ENCODE results near the gene SIVA1. TPM values are rescaled to one million over a fixed set of nuclear protein-coding genes. Genes with fewer than 3 reads are reported as not detected.
A peak's percentile ranks its signal among the peaks of the same experiment; 100 is the strongest.

SIVA1 gene
- total and polyA plus RNA-seq, 2 of the 8 experiments (the other 6 are each of a cell fraction or from before 2014, with no cell fraction given), result 123 to 589 TPM

DNA sequence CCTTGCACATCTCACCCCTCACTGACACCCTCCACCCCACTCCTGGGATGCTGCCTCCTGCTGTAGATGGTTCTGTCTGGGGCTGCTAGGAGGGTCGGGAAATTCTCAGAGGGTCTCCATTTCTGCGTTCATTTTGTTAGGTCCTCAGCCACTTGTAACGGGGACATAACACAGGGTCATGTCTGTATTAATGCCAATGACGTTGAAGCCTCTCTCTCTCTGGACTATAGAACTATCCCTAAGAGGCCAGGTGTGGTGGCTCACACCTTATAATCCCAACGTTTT, 14.6 kb downstream of the SIVA1 start:
- Histone ChIP-seq H3K4me1 (replicated peaks in 1 of 4; ENCODE audit: control insufficient read depth in 3 of 4, insufficient read depth in 4 of 4, low read length in 3 of 4) (peaks cover 0 to 11% (median 8%) of the 10 kb centered on the region in 4 experiments; a peak in 6 of 7 replicates), H3K4me3 (ENCODE audit: extremely low read depth in 1 of 4, insufficient read depth in 2 of 4, low read depth in 3 of 4, low read length in 4 of 4) (no peak overlapping the region), H3K4ac (replicated peaks; ENCODE audit: insufficient read length, low read depth, low read length) (no peak overlapping the region), H3K4me2 (ENCODE audit: insufficient read depth in 1 of 2, low read depth in 2 of 2, low read length in 2 of 2) (no peak overlapping the region), H4K5ac (ENCODE audit: insufficient read length, low read depth, low read length) (no peak overlapping the region), H3K56ac (replicated peaks; ENCODE audit: insufficient read length, low read depth, low read length) (no peak overlapping the region), H2BK20ac (ENCODE audit: low read length) (no peak overlapping the region), H3K27me3 (replicated peaks in 1 of 4; ENCODE audit: control insufficient read depth in 3 of 4, extremely low read depth in 1 of 4, insufficient read depth in 3 of 4, low read length in 3 of 4) (no peaks in the 10 kb centered on the region), H3K36me3 (ENCODE audit: control insufficient read depth in 2 of 4, insufficient read depth in 4 of 4, low read length in 3 of 4) (peaks cover 0 to 16% (median 11%) of the 10 kb centered on the region in 4 experiments; a peak in 7 of 8 replicates), H4K91ac (replicated peaks; ENCODE audit: insufficient read length, low read length) (no peak overlapping the region), H2BK120ac (replicated peaks; ENCODE audit: low read depth, low read length) (no peak overlapping the region), H3K27ac (ENCODE audit: low read depth, low read length) (peak overlapping the region; percentile 24; the same call in 1 of the 2 replicates), H4K8ac (ENCODE audit: extremely low read depth, insufficient read depth, low read length) (no peak overlapping the region), H2BK15ac (ENCODE audit: low read length) (no peak overlapping the region), H2AK5ac (ENCODE audit: low read depth, low read length) (no peak overlapping the region), H2AFZ (ENCODE audit: low read length) (no peak overlapping the region), H3K79me2 (ENCODE audit: control insufficient read depth in 1 of 2, insufficient read depth in 2 of 2, low read length in 2 of 2) (no peaks in the 10 kb centered on the region), H2BK12ac (ENCODE audit: low read depth, low read length) (0 out of 2 replicates have a peak overlapping the region, but pooled peaks have one; percentile 17), H3K18ac (ENCODE audit: extremely low read depth, low read length) (no peak overlapping the region), H3K9ac (replicated peaks in 1 of 4; ENCODE audit: extremely low read depth in 1 of 4, low read depth in 3 of 4, low read length in 3 of 4) (no peak overlapping the region), H4K20me1 (replicated peaks in 1 of 2; ENCODE audit: control insufficient read depth in 1 of 2, insufficient read depth in 2 of 2, low read length in 2 of 2) (peaks cover 4 to 12% of the 10 kb centered on the region in 2 experiments), H3K23ac (ENCODE audit: insufficient read length) (no peak overlapping the region), H3K9me3 (ENCODE audit: insufficient read depth in 2 of 2, low read depth in 1 of 2, low read length in 1 of 2) (peaks cover 11 to 17% of the 10 kb centered on the region in 2 experiments; a peak in 2 of 4 replicates), H3K23me2 (ENCODE audit: low read depth, low read length) (no peaks in the 10 kb centered on the region), H3K79me1 (ENCODE audit: low read depth, low read length) (no peaks in the 10 kb centered on the region), H2BK5ac (ENCODE audit: low read depth, low read length) (0 out of 2 replicates have a peak overlapping the region, but pooled peaks have one; percentile 2), H3K14ac (ENCODE audit: insufficient read length) (no peak overlapping the region)
- ChIA-PET CTCF (ENCODE audit: partially characterized antibody) (interaction anchor here (0.9 to 7.8 kb wide), 11 partner anchors 9 to 109 kb away, joined by 3 to 110 read pairs (median 9); partner anchors contain the start of gene AKT1), POLR2A (ENCODE audit: partially characterized antibody) (interaction anchor here (1.7 to 2.3 kb wide), 4 partner anchors 8 to 15 kb away, joined by 5 to 13 read pairs (median 9); partner anchors contain the start of gene SIVA1)
- WGBS, 2 experiments (ENCODE audit: extremely low coverage in 1 of 2, insufficient coverage in 1 of 2, insufficient read length in 1 of 2, insufficient replicate concordance in 2 of 2, low coverage in 1 of 2, low lambda C conversion rate in 2 of 2, missing lambda C conversion rate in 1 of 2), result 75% methylated on average over 5 of the region's 5 CpGs; no CpG with 5 or more reads in 1 of the 2 experiments
- DNase-seq (ENCODE audit: low read depth in 1 of 2, low spot score in 2 of 2) (no peak), FAIRE-seq (no peak)
- TF ChIP-seq, protein P1, sequence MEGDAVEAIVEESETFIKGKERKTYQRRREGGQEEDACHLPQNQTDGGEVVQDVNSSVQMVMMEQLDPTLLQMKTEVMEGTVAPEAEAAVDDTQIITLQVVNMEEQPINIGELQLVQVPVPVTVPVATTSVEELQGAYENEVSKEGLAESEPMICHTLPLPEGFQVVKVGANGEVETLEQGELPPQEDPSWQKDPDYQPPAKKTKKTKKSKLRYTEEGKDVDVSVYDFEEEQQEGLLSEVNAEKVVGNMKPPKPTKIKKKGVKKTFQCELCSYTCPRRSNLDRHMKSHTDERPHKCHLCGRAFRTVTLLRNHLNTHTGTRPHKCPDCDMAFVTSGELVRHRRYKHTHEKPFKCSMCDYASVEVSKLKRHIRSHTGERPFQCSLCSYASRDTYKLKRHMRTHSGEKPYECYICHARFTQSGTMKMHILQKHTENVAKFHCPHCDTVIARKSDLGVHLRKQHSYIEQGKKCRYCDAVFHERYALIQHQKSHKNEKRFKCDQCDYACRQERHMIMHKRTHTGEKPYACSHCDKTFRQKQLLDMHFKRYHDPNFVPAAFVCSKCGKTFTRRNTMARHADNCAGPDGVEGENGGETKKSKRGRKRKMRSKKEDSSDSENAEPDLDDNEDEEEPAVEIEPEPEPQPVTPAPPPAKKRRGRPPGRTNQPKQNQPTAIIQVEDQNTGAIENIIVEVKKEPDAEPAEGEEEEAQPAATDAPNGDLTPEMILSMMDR (IDR thresholded peaks at IDR 0.05; ENCODE audit: control extremely low read depth in 1 of 3, insufficient read depth in 1 of 3, low read depth in 1 of 3, low read length in 3 of 3), result no peak
- TF ChIP-seq RAD21 (IDR thresholded peaks at IDR 0.05 in 1 of 2, conservative IDR thresholded peaks at IDR 0.05 in 1 of 2; ENCODE audit: low read depth in 2 of 2, low read length in 2 of 2) (no peak), SP4 (IDR thresholded peaks at IDR 0.05; ENCODE audit: low read length) (no peak), CEBPB (IDR thresholded peaks at IDR 0.05; ENCODE audit: low read depth, low read length) (no peak), CBX5 (IDR thresholded peaks at IDR 0.05; ENCODE audit: low read depth, low read length) (no peak), CREB1 (IDR thresholded peaks at IDR 0.05) (no peak), SRF (IDR thresholded peaks at IDR 0.05; ENCODE audit: low read depth, low read length) (no peak), RXRA (IDR thresholded peaks at IDR 0.05; ENCODE audit: insufficient read depth, low read depth, low read length) (no peak), CHD2 (IDR thresholded peaks at IDR 0.05; ENCODE audit: low read length) (no peak), BCL11A (IDR thresholded peaks at IDR 0.05; ENCODE audit: low read depth in 2 of 2, low read length in 2 of 2) (no peak)
- TF ChIP-seq, protein P2, sequence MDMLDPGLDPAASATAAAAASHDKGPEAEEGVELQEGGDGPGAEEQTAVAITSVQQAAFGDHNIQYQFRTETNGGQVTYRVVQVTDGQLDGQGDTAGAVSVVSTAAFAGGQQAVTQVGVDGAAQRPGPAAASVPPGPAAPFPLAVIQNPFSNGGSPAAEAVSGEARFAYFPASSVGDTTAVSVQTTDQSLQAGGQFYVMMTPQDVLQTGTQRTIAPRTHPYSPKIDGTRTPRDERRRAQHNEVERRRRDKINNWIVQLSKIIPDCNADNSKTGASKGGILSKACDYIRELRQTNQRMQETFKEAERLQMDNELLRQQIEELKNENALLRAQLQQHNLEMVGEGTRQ (IDR thresholded peaks at IDR 0.05; ENCODE audit: low read length), result no peak
